22Rv1 (cell line): Measurements from ENCODE around the gene FGD1.
"Not testable (repeated sequence)": the region's sequence is repeated elsewhere in the genome, so short reads cannot be mapped to it uniquely, and the experiment has no call there.

Source experiments
- CTCF ChIP-seq: fragments of 450-650 bp; IDR thresholded peaks from 2 replicates; pipeline ENCODE4 v1.5.1; 2017; ENCODE audit warnings: mild to moderate bottlenecking
- ZFX ChIP-seq: fragments of 450-650 bp; IDR thresholded peaks from 2 replicates; pipeline ENCODE4 v1.6.1; 2017; ENCODE audit warnings: antibody characterized with exemption, borderline replicate concordance

GRCh38 chrX:54489819-54490218 is 6.2 kb downstream of the FGD1 start:
- not testable (repeated sequence) for TF ChIP-seq CTCF, ZFX
